Naive thymus-derived CD4-positive, alpha-beta T cell (primary cell): ENCODE measurements around the gene CNGA4. TPM values are rescaled to one million over a fixed set of nuclear protein-coding genes. Genes with fewer than 3 reads are reported as not detected.
A peak's percentile ranks its signal among the peaks of the same experiment; 100 is the strongest.

Experiments used
- ATAC-seq: fragments of 150-1000 bp; cut with Tn5 transposase; 2 replicates; pipeline ENCODE4 v1.10.0; 2021; ENCODE audit warnings: mild to moderate bottlenecking, moderate library complexity
- CTCF ChIA-PET: fragments of 350-600 bp; sonication (Branson Sonifier 250); formaldehyde crosslinking; loops from one replicate; lab custom pipeline; 2021; ENCODE audit warnings: antibody characterized with exemption; lab: Charles Lee
- POLR2A ChIA-PET: fragments of 350-600 bp; sonication (Branson Sonifier 250); formaldehyde crosslinking; loops from one replicate; lab custom pipeline; 2021; ENCODE audit warnings: antibody characterized with exemption, inconsistent platforms; lab: Charles Lee
- DNase-seq, 9 donors: peaks; one replicate each; pipeline versions ENCODE4 v3.0.0 to v3.0.0-alpha.2; 2020 to 2022; ENCODE audit warnings: mixed read lengths in 1 of 9
- H3K27ac ChIP-seq: one replicate; pipeline ENCODE4 v1.7.0; 2013; ENCODE audit warnings: mild to moderate bottlenecking, low read depth, low read length, moderate library complexity
- H3K27me3 ChIP-seq, 2 donors: one replicate each; pipeline ENCODE4 v1.7.0; 2013; ENCODE audit warnings: low read length in 2 of 2, mild to moderate bottlenecking in 2 of 2, moderate library complexity in 2 of 2; ENCODE audit not compliant: control insufficient read depth in 2 of 2, insufficient read depth in 2 of 2
- H3K36me3 ChIP-seq, 3 experiments: 1 replicate in 2 of 3; 2 replicates in 1 of 3; pipeline ENCODE4 v1.7.0; 2013; ENCODE audit warnings: low read length in 3 of 3, mild to moderate bottlenecking in 3 of 3, moderate library complexity in 1 of 3; ENCODE audit not compliant: insufficient read depth in 3 of 3, control insufficient read depth in 2 of 3
- H3K4me1 ChIP-seq, 2 donors: one replicate each; pipeline ENCODE4 v1.7.0; 2013; ENCODE audit warnings: low read length in 2 of 2, mild to moderate bottlenecking in 2 of 2, moderate library complexity in 1 of 2; ENCODE audit not compliant: control insufficient read depth in 2 of 2, insufficient read depth in 2 of 2
- H3K4me3 ChIP-seq: 2 replicates; pipeline ENCODE4 v1.7.0; 2013; ENCODE audit warnings: mild to moderate bottlenecking, low read length
- H3K9me3 ChIP-seq, 3 experiments: 1 replicate in 2 of 3; 2 replicates in 1 of 3; pipeline ENCODE4 v1.7.0; 2013; ENCODE audit warnings: low read length in 3 of 3; ENCODE audit not compliant: control insufficient read depth in 2 of 3
- H3K27ac Mint-ChIP-seq, 9 donors: one replicate each; pipeline ENCODE4 v1.8.0; 2020 to 2022; ENCODE audit warnings: mixed read lengths in 9 of 9, mild to moderate bottlenecking in 8 of 9, moderate library complexity in 5 of 9, inconsistent platforms in 2 of 9
- H3K27me3 Mint-ChIP-seq, 5 donors: one replicate each; pipeline ENCODE4 v1.8.0; 2021 to 2022; ENCODE audit warnings: mixed read lengths in 5 of 5, mild to moderate bottlenecking in 1 of 5
- H3K36me3 Mint-ChIP-seq, 5 donors: one replicate each; pipeline ENCODE4 v1.8.0; 2020 to 2022; ENCODE audit warnings: mixed read lengths in 5 of 5, mild to moderate bottlenecking in 3 of 5, inconsistent platforms in 1 of 5
- H3K4me1 Mint-ChIP-seq, 7 donors: one replicate each; pipeline ENCODE4 v1.8.0; 2020 to 2022; ENCODE audit warnings: mixed read lengths in 7 of 7, mild to moderate bottlenecking in 3 of 7, inconsistent platforms in 1 of 7
- H3K4me3 Mint-ChIP-seq, 10 donors: one replicate each; pipeline ENCODE4 v1.8.0; 2020 to 2022; ENCODE audit warnings: mild to moderate bottlenecking in 10 of 10, mixed read lengths in 10 of 10, moderate library complexity in 6 of 10, inconsistent platforms in 2 of 10
- H3K9me3 Mint-ChIP-seq, 11 donors: one replicate each; pipeline ENCODE4 v1.8.0; 2020 to 2022; ENCODE audit warnings: mixed read lengths in 11 of 11, mild to moderate bottlenecking in 4 of 11, inconsistent platforms in 1 of 11, moderate library complexity in 1 of 11
- intact Hi-C, 2 donors: fragments of 100-400 bp; cut with micrococcal nuclease; formaldehyde crosslinking; loops; one replicate each; pipeline ENCODE4 v1.15.1; 2023
- polyA plus RNA-seq, 2 donors: library from polyadenylated mRNA; unstranded; fragments of 300-500 nt; fragmentation: Illumina TruSeq; gene quantifications; one replicate each; pipeline ENCODE4 v1.2.3, GENCODE V29; 2021
- total RNA-seq, 6 experiments: library from RNA in 5 of 6; stranded (reverse) in 5 of 6; gene quantifications; 1 replicate in 5 of 6; 2 replicates in 1 of 6; pipeline ENCODE4 v1.2.3 and lab custom pipeline; 2021 to 2026

CNGA4 gene
- total and polyA plus RNA-seq, 7 experiments from 2014 or later, result 0.32 to 0.62 (median 0.37) TPM; not detected in 3

GRCh38 chr11:6229911-6230310 is 9.0 kb upstream of the CNGA4 start:
- no peaks in the 10 kb centered on the region for H3K36me3 ChIP-seq
- H3K9me3 ChIP-seq, result no peaks in the 10 kb centered on the region
- Mint-ChIP-seq H3K9me3 (peaks cover 0 to 2% (median 0%) of the 10 kb centered on the region in 11 donors), H3K27ac (peak overlapping the region in 5 of 9 donors; percentile 8 to 73 (median 34)), H3K27me3 (no peaks in the 10 kb centered on the region), H3K36me3 (peaks cover 0 to 31% (median 16%) of the 10 kb centered on the region in 5 donors), H3K4me1 (peaks cover 49 to 91% (median 83%) of the 10 kb centered on the region in 7 donors), H3K4me3 (peak overlapping the region in 5 of 10 donors; percentile 16 to 34 (median 18))
- no peak overlapping the region for H3K27ac ChIP-seq
- no peak for ATAC-seq
- POLR2A ChIA-PET, result no interaction called here
- CTCF ChIA-PET, result no interaction called here
- intact Hi-C loops, result loop anchor here (5.0 to 10.0 kb wide), 5 partner anchors 1285 to 1838 kb away; partner anchors contain the start of genes TRIM21 (in 2 of the 2), EIF3F (in 1 of the 2) and PPFIBP2 (in 1 of the 2)
- no peaks in the 10 kb centered on the region for H3K27me3 ChIP-seq
- peaks cover 14 to 32% of the 10 kb centered on the region in 2 donors for H3K4me1 ChIP-seq
- DNase-seq, result no peak
- no peak overlapping the region for H3K4me3 ChIP-seq

GRCh38 chr11:6232899-6233298 is 6.0 kb upstream of the CNGA4 start:
- H3K4me3 ChIP-seq, result no peak overlapping the region
- no peaks in the 10 kb centered on the region for H3K36me3 ChIP-seq
- peak overlapping the region in 1 of 9 donors; percentile 32 for H3K27ac Mint-ChIP-seq
- peaks cover 14 to 32% of the 10 kb centered on the region in 2 donors for H3K4me1 ChIP-seq
- intact Hi-C loops, result loop anchor here (5.0 to 10.0 kb wide), 5 partner anchors 1282 to 1841 kb away; partner anchors contain the start of genes TRIM21 (in 2 of the 2), EIF3F (in 1 of the 2) and PPFIBP2 (in 1 of the 2)
- ATAC-seq (no peak), DNase-seq (no peak)
- H3K4me3 Mint-ChIP-seq, result peak overlapping the region; percentile 12 to 98 (median 57)
- ChIA-PET CTCF (interaction anchor here (0.7 kb wide), 1 partner anchor 473 kb away, joined by 3 read pairs; no protein-coding TSS in a partner anchor), POLR2A (no interaction called here)
- H3K36me3 Mint-ChIP-seq, result peaks cover 0 to 13% (median 4%) of the 10 kb centered on the region in 5 donors
- no peaks in the 10 kb centered on the region for H3K27me3 ChIP-seq
- no peaks in the 10 kb centered on the region for H3K9me3 ChIP-seq
- no peak overlapping the region for H3K27ac ChIP-seq
- H3K27me3 Mint-ChIP-seq, result no peaks in the 10 kb centered on the region
- peaks cover 40 to 67% (median 64%) of the 10 kb centered on the region in 7 donors for H3K4me1 Mint-ChIP-seq
- peaks cover 0 to 2% (median 0%) of the 10 kb centered on the region in 11 donors for H3K9me3 Mint-ChIP-seq

GRCh38 chr11:6233984-6234386 is 4.9 kb upstream of the CNGA4 start:
- no peaks in the 10 kb centered on the region for H3K9me3 ChIP-seq
- H3K27ac Mint-ChIP-seq, result peak overlapping the region; percentile 87 to 100 (median 97)
- H3K4me1 ChIP-seq, result peaks cover 14 to 25% of the 10 kb centered on the region in 2 donors
- POLR2A ChIA-PET, result interaction anchor here (1.6 kb wide), 1 partner anchor 247 kb away, joined by 4 read pairs; the partner anchor contains the start of genes ARFIP2 and TIMM10B
- no peaks in the 10 kb centered on the region for H3K36me3 ChIP-seq
- H3K4me3 ChIP-seq, result peak overlapping the region; percentile 96
- no peaks in the 10 kb centered on the region for H3K27me3 ChIP-seq
- no peaks in the 10 kb centered on the region for H3K27me3 Mint-ChIP-seq
- intact Hi-C loops, result loop anchor here (1.0 to 10.0 kb wide), 24 partner anchors 38 to 1842 kb away; partner anchors contain the start of genes ARFIP2 (in 2 of the 2), EIF3F (in 2 of the 2), MRPL17 (in 2 of the 2) and PPFIBP2 (in 2 of the 2)
- H3K4me1 Mint-ChIP-seq, result peaks cover 40 to 60% (median 55%) of the 10 kb centered on the region in 7 donors
- no peak for ATAC-seq
- peaks cover 0 to 12% (median 4%) of the 10 kb centered on the region in 5 donors for H3K36me3 Mint-ChIP-seq
- H3K4me3 Mint-ChIP-seq, result peak overlapping the region; percentile 90 to 100 (median 98)
- H3K9me3 Mint-ChIP-seq, result peaks cover 0 to 2% (median 0%) of the 10 kb centered on the region in 11 donors
- H3K27ac ChIP-seq, result peak overlapping the region; percentile 81
- CTCF ChIA-PET, result interaction anchor here (1.4 kb wide), 1 partner anchor 129 kb away, joined by 3 read pairs; no protein-coding TSS in a partner anchor
- no peak for DNase-seq

GRCh38 chr11:6234387-6235107 is 4.3 kb upstream of the CNGA4 start, which contains the start of gene FHIP1B:
Gene FHIP1B (minus strand): TSS chr11:6234636. CDS start chr11:6224516, 10,120 bp downstream.
- H3K4me3 Mint-ChIP-seq, result peak within 1 kb of the TSS; percentile 90 to 100 (median 98)
- ATAC-seq (peak; percentile 95), DNase-seq (peak; percentile 95 to 100 (median 100))
- intact Hi-C loops, result loop anchor here (1.0 to 10.0 kb wide), 26 partner anchors 25 to 1842 kb away; partner anchors contain the start of genes ARFIP2 (in 2 of the 2), EIF3F (in 2 of the 2), MRPL17 (in 2 of the 2) and PPFIBP2 (in 2 of the 2)
- H3K9me3 Mint-ChIP-seq, result peaks cover 0 to 2% (median 0%) of the 10 kb centered on the region in 11 donors
- peaks cover 0 to 8% (median 4%) of the 10 kb centered on the region in 5 donors for H3K36me3 Mint-ChIP-seq
- peak within 1 kb of the TSS; percentile 87 to 100 (median 97) for H3K27ac Mint-ChIP-seq
- H3K27me3 Mint-ChIP-seq, result no peaks in the 10 kb centered on the region
- peak within 1 kb of the TSS; percentile 96 for H3K4me3 ChIP-seq
- peak within 1 kb of the TSS; percentile 81 for H3K27ac ChIP-seq
- ChIA-PET CTCF (interaction anchor here (1.4 kb wide), 1 partner anchor 129 kb away, joined by 3 read pairs; no protein-coding TSS in a partner anchor), POLR2A (interaction anchor here (1.6 kb wide), 1 partner anchor 247 kb away, joined by 4 read pairs; the partner anchor contains the start of genes ARFIP2 and TIMM10B)
- no peaks in the 10 kb centered on the region for H3K9me3 ChIP-seq
- H3K27me3 ChIP-seq, result no peaks in the 10 kb centered on the region
- peaks cover 36 to 55% (median 50%) of the 10 kb centered on the region in 7 donors for H3K4me1 Mint-ChIP-seq
- H3K4me1 ChIP-seq, result peaks cover 14 to 19% of the 10 kb centered on the region in 2 donors
- H3K36me3 ChIP-seq, result no peaks in the 10 kb centered on the region

GRCh38 chr11:6237266-6237665 is 1.6 kb upstream of the CNGA4 start:
- ATAC-seq, result no peak
- intact Hi-C loops, result loop anchor here (5.0 to 10.0 kb wide), 4 partner anchors 1278 to 1842 kb away; partner anchors contain the start of genes EIF3F (in 1 of the 2), PPFIBP2 (in 1 of the 2) and TRIM21 (in 1 of the 2)
- Mint-ChIP-seq H3K27ac (no peak overlapping the region), H3K4me3 (no peak overlapping the region), H3K27me3 (peaks cover 0 to 9% (median 7%) of the 10 kb centered on the region in 5 donors), H3K9me3 (peaks cover 0 to 2% (median 0%) of the 10 kb centered on the region in 11 donors), H3K36me3 (peaks cover 0 to 2% (median 0%) of the 10 kb centered on the region in 5 donors), H3K4me1 (peaks cover 19 to 30% (median 26%) of the 10 kb centered on the region in 7 donors)
- H3K27me3 ChIP-seq, result no peaks in the 10 kb centered on the region
- H3K9me3 ChIP-seq, result no peaks in the 10 kb centered on the region
- no peak for DNase-seq
- peaks cover 9% of the 10 kb centered on the region in 2 donors for H3K4me1 ChIP-seq
- no peaks in the 10 kb centered on the region for H3K36me3 ChIP-seq
- ChIA-PET POLR2A (no interaction called here), CTCF (interaction anchor here (2.1 kb wide), 1 partner anchor 14 kb away, joined by 7 read pairs; no protein-coding TSS in a partner anchor)
- no peak overlapping the region for H3K4me3 ChIP-seq
- H3K27ac ChIP-seq, result no peak overlapping the region
